SK-N-MC (cell line): ENCODE measurements around the gene VIPR2.

ENCODE experiments used
- EZH2 ChIP-seq: fragments of 200-600 bp; sonication (generic); IDR thresholded peaks from one replicate; pipeline ENCODE4 v1.6.1; 2017; ENCODE audit warnings: antibody characterized with exemption
- FOXP2 ChIP-seq: optimal IDR thresholded peaks from 2 replicates; pipeline ENCODE3; 2011; ENCODE audit warnings: mild to moderate bottlenecking, moderate library complexity; ENCODE audit not compliant: insufficient read depth; ENCODE audit errors: extremely low read length, control extremely low read depth
- POLR2AphosphoS5 ChIP-seq: IDR thresholded peaks from 2 replicates; pipeline ENCODE4 v1.6.1; 2012; ENCODE audit warnings: mild to moderate bottlenecking, low read depth, low read length, borderline replicate concordance

- TF ChIP-seq POLR2AphosphoS5 (no peak), EZH2 (no peak), FOXP2 (no peak)
These were observed 60.4 kb downstream of the VIPR2 start for GRCh38 chr7:159084069-159084801.
